SK-N-SH (cell line): ENCODE results near the gene IKBKE.

Experiments used
- CHD2 ChIP-seq: fragments of 150-350 bp; IDR thresholded peaks from 2 replicates; pipeline ENCODE4 v1.6.1; 2018; ENCODE audit warnings: low read length; ENCODE audit not compliant: partially characterized antibody
- EP300 ChIP-seq, 2 experiments: IDR thresholded peaks; 2 replicates each; pipeline versions ENCODE4 v1.4.0 to v1.6.1; 2012; ENCODE audit warnings: borderline replicate concordance in 1 of 2, low read depth in 1 of 2, low read length in 1 of 2
- JUND ChIP-seq: IDR thresholded peaks from 2 replicates; pipeline ENCODE4 v1.4.0; 2012
- NRF1 ChIP-seq: IDR thresholded peaks from 2 replicates; pipeline ENCODE4 v1.6.1; 2012; ENCODE audit warnings: low read depth, mild to moderate bottlenecking, low read length
- POLR2AphosphoS5 ChIP-seq: IDR thresholded peaks from 2 replicates; pipeline ENCODE4 v1.6.1; 2012; ENCODE audit warnings: low read depth, low read length
- REST ChIP-seq: IDR thresholded peaks from 2 replicates; pipeline ENCODE4 v1.6.1; 2012; ENCODE audit warnings: mild to moderate bottlenecking, low read depth, low read length, moderate library complexity
- YY1 ChIP-seq: IDR thresholded peaks from 2 replicates; pipeline ENCODE4 v1.4.0; 2012; ENCODE audit warnings: low read depth, mild to moderate bottlenecking
- TF ChIP-seq, protein P1 (sequence below): fragments of 200-600 bp; sonication (generic); IDR thresholded peaks from 2 replicates; pipeline ENCODE4 v1.6.1; 2017; ENCODE audit warnings: antibody characterized with exemption, mild to moderate bottlenecking, moderate library complexity
- TF ChIP-seq, protein P2 (sequence below): IDR thresholded peaks from 2 replicates; pipeline ENCODE4; 2012

DNA sequence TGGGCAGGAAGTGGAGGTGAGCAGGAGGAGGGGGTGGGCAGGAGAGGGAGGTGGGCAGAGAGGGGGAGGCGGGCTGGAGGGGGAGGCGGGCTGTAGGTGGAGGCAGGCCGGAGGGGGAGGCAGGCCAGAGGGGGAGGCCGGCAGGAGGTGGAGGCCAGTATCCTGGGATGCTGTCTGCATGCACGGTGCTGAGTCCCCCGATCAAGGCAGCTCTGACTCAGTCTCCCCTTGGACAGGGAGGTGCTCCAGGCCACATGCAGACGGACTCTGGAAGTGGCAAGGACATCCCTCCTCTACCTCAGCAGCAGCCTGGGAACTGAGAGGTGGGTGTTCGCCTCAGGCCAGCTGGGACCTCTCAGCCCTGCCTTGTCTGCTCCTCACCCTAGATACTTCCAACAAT is 9.9 kb downstream of the IKBKE start:
- no peak for TF ChIP-seq POLR2AphosphoS5
- TF ChIP-seq, protein P1, sequence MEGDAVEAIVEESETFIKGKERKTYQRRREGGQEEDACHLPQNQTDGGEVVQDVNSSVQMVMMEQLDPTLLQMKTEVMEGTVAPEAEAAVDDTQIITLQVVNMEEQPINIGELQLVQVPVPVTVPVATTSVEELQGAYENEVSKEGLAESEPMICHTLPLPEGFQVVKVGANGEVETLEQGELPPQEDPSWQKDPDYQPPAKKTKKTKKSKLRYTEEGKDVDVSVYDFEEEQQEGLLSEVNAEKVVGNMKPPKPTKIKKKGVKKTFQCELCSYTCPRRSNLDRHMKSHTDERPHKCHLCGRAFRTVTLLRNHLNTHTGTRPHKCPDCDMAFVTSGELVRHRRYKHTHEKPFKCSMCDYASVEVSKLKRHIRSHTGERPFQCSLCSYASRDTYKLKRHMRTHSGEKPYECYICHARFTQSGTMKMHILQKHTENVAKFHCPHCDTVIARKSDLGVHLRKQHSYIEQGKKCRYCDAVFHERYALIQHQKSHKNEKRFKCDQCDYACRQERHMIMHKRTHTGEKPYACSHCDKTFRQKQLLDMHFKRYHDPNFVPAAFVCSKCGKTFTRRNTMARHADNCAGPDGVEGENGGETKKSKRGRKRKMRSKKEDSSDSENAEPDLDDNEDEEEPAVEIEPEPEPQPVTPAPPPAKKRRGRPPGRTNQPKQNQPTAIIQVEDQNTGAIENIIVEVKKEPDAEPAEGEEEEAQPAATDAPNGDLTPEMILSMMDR = no peak
- TF ChIP-seq, protein P2, sequence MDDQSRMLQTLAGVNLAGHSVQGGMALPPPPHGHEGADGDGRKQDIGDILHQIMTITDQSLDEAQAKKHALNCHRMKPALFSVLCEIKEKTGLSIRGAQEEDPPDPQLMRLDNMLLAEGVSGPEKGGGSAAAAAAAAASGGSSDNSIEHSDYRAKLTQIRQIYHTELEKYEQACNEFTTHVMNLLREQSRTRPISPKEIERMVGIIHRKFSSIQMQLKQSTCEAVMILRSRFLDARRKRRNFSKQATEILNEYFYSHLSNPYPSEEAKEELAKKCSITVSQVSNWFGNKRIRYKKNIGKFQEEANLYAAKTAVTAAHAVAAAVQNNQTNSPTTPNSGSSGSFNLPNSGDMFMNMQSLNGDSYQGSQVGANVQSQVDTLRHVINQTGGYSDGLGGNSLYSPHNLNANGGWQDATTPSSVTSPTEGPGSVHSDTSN = no peak
- TF ChIP-seq EP300 (IDR thresholded peaks at IDR 0.05; ENCODE audit: borderline replicate concordance in 1 of 2, low read depth in 1 of 2, low read length in 1 of 2) = no peak
- TF ChIP-seq NRF1 = no peak
- no peak for TF ChIP-seq JUND
- TF ChIP-seq CHD2 = no peak
- no peak for TF ChIP-seq YY1
- TF ChIP-seq REST = no peak
